HTERT RPE-1 (cell line): ENCODE results near the gene DTNBP1.
"Not testable (repeated sequence)": the region's sequence is repeated elsewhere in the genome, so short reads cannot be mapped to it uniquely, and the experiment has no call there.

ENCODE experiments used
- in situ Hi-C: fragments of 300-500 bp; cut with MboI; formaldehyde crosslinking; loops from 4 replicates; pipeline ENCODE4 v1.14.3; 2020; ENCODE audit warnings: low sequenced_read_pairs

DTNBP1 gene

DNA sequence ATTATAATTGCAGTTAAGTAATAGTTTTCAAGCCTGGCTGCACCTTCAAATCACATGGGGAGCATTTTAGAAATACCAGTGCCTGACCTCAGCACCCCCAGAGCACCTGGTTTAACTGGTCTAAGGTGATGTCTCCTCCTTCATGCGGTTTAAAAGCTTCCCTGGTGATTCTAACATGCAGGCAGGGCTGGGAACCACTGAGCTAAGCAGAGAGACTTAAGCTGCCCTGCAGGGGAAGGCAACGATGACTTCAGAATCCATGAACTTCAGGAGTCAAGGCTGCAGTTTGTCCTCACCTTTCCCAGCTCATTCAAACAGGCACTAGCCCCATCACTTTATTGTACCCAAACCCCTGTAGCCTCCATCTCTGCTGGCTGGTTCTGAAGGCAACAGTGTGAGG, 6.1 kb upstream of the DTNBP1 start:
- in situ Hi-C loops: no loop called here

DNA sequence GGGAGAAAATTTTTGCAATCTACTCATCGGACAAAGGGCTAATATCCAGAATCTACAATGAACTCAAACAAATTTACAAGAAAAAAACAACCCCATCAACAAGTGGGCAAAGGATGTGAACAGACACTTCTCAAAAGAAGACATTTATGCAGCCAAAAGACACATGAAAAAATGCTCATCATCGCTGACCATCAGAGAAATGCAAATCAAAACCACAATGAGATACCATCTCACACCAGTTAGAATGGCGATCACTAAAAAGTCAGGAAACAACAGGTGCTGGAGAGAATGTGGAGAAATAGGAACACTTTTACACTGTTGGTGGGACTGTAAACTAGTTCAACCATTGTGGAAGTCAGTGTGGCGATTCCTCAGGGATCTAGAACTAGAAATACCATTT, 4.1 kb upstream of the DTNBP1 start:
- in situ Hi-C loops: not testable (repeated sequence)

DNA sequence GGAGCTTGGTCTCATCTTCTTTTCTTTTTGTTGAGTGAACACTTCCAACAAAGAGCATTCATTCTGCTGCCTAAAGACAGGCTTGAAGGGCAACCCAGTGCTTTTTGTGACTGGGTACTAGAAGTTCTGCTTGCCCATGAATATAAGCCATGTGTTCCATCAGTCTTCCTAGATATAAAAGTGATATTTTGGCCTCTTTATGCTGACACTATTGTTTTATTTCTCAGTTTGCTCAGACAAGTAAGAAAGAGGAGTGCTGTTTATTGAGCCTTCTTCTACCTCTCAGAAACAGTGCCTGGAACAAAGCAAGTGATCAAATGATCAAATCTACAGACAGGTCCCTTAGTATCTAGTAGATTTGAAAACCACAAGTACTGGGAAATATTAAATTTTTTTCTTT, 2.4 kb upstream of the DTNBP1 start:
- in situ Hi-C loops: no loop called here

DNA sequence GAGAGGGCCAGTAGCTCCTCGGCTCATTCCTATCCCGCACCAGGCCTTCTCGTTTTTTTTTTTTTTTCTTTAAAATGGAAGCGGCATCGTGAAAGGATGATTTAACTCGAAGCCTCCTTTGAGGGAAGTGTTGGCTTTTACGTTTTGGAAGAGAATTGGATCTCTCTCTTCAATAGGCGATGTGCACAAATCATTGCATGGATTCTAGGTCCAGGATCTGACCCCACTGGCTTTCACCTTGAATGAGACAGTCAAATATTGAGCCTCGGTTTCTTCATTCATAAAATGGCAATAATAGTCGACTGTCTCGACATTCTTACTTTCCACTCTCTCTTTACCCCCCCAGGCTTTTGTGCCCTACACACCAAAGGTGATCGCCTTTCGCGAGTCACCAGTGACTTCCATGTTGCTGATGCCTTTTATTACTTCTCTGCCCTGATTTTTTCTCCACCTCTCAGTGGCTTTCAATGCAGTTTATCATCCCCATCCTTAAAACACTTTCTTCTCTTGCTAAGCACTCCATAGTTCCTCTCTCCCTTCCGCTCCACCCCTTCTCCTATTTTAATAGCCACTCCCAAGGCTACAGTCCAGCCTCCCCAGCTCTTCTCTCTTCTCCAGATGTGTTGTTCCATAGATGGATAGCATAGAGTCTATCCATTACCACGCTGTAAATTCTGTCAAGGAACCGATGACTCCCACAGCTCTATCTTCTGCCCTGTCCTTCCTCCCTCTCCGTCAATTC, 473 bp upstream of the DTNBP1 start:
- in situ Hi-C loops: no loop called here

DNA sequence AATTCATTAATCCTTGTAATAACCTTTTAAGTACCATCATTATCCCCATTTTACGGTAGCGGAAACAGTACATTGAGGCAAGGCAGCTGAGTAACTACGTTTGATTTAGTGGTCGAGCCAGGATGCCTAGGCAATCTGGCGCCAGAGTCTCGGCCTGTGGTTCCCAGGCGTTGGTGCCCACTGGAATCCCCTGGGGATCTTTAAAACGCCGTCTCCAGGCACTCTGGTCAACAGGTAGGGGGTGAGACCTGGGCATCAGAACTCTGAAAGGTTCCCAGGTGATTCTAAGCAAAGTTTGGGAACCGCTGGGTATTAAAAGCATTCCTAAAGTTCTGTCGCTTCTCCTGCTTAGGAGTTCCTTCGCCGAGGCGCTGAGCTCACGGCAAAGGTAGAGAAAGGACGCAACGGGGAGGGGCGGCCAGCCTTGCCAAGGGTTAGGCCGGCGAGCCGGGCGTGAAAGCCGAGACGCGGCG, 939 bp downstream of the DTNBP1 start:
- in situ Hi-C loops: no loop called here

DNA sequence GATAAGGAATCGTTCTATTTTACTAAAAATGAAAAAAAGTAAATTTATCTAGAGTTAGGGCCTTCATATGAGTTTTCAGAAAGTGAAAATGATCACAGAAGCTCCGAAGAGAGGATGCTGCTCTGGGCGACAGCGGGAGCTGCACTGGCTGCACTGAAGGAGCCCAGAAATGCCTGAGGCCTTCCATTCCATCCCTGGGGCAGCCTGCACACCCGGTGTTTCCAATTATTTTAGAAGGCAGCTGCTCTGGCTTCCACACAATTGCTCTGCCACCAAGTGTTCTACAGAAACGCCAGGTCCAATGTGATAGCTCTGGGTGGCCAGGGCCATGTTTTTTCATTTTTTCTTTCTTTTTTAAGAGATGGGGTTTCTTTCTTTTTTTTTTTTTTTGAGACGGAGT, 3.6 kb downstream of the DTNBP1 start:
- in situ Hi-C loops: no loop called here

DNA sequence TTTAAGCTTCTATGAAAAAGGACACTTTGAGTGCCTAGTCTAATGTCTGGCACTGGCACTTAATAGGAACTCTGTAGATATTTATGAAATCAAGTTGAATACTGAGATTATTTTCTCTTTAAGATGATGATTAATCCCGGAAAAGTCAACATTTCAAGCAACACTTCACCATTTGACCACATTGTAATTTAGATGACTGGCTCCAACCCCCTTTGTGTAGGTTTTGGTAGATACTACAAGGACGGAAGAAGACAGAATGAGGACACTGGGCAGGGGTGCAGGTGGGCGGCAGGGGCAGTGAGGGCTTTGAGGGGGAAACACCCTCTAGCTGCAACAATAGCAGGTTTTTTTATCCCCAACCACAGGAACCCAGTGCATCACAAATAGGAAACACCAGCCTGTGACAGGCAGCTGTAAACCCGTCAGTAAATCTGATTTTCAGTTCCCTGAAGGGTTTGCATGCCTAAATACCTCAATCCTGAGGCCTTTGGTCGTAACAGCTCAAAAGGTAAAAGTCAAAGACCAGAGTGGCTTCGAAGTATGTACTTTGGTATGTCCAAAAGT, 4.6 kb downstream of the DTNBP1 start:
- in situ Hi-C loops: no loop called here

DNA sequence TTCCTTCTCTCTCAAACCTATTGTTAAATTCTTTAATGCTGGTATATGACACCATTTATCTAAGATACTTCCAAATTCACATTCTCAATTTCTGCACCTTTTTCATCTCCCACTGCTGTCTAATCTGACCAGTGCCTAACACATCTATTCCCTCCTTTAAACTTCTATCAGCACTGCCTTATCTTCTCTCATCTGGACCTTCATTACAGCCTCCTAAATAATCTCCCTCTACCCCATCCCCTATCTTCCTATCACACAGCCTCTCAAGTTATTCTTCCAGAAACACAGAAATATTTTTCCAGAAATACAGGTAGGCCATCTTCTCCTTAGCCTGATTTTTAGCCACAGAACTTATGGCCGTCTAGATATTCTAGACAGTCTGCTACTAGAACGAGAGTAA, 5.5 kb downstream of the DTNBP1 start:
- in situ Hi-C loops: no loop called here

DNA sequence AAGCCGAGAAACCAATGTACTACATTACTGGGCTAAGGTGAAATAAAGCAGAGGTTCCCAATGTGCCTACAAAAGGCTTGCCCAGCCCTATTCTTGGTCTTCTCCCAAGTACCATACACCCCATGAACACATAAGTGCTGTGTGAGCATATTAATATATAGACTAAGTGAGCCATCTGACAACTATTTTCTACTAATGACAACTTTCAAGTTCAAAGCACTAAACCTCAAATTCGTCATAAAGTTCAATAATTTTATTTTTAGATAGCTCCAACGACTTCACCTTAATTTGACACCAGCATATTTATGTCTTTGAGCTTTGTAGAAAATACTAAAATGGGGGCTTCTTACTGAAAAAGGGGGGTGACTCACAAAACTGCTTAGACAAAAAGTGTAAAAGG, 6.7 kb downstream of the DTNBP1 start:
- in situ Hi-C loops: no loop called here

DNA sequence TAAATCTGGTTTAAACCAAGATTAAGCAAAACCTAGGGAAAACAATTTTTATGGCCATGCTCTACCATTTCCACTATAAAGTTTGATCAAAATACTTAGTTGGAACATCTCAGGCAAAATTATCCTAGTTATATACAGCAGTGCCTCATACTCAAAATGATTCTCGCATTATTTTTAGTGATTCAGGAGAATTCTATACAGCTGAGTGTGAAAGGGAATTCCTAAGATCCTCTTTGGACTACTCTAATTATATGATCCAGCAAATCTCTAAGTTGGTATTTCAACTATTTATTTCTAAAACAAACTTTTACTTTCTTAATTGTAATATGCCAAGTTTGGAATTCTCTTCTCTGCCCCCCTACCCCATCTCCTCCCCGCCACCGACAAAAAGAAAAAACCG, 8.6 kb downstream of the DTNBP1 start:
- in situ Hi-C loops: no loop called here

DNA sequence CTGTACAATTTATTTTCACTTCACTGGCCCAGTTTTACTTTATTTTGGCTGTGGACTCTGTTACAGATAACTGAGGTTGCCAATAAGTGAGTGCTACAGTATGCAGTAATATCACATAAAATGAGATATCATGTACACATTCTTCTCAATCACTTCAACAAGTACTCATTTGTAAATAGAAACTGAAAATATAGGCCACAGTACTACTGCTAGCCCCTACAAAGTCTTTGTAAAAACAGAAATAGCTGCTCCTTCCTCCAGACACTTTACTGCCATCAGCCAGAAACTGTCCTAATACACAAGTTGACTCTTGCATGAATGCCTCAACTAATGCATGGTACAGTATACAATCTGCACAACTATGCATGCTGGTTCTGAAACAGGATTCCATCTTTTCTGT, 9.2 kb downstream of the DTNBP1 start:
- in situ Hi-C loops: no loop called here

DNA sequence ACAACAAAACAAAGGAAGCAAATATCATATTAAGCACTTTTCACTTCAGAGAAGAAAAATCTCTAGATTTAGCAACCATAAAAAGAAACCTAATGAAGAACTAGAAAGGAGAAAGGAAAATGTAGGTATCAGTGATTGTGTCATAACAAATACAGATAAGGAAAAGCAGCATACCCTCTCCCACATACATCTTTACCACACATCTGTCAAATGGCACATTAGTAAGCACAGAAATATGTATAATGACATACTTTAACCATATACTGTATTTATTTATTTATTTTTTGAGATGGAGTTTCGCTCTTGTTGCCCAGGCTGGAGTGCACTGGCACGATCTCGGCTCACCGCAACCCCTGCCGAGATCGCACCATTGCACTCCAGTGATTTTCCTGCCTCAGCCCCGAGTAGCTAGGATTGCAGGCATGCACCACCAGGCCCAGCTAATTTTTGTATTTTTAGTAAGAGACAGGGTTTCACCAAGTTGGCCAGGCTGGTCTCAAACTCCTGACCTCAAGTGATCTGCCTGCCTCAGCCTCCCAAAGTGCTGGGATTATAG, 12.7 kb downstream of the DTNBP1 start:
- in situ Hi-C loops: not testable (repeated sequence)

DNA sequence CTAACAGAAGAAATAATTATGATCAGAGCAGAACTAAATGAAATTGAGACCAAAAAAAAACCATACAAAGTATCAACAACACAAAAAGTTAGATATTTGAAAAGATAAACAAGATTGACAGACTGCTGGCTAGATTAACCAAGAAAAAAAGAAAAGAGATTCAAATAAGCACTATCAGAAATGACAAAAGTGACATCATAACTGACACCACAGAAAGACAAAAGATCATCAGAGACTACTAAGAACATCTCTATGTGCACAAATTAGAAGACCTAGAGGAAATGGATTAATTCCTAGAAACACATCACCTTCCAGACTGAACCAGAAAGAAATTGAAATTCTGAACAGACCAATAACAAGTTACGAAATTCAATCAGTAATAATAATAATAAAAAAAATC, 17.9 kb downstream of the DTNBP1 start:
- in situ Hi-C loops: no loop called here

DNA sequence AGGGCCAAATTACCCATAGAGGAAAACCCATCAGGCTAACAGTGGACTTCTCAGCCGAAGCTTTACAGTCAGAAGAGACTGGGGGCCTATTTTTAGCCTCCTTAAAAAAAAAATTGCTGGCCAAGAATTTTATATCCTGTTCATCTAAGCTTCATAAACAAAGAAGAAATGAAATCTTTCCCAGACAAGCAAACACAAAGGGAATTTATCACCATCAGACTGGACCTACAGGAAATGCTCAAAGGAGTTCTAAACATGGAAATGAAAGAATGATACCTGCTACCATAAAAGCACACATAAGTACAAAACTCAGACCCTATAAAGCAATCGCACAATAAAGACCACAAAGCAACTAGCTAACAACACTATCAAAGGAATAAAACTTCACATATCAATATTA, 19.3 kb downstream of the DTNBP1 start:
- in situ Hi-C loops: no loop called here

DNA sequence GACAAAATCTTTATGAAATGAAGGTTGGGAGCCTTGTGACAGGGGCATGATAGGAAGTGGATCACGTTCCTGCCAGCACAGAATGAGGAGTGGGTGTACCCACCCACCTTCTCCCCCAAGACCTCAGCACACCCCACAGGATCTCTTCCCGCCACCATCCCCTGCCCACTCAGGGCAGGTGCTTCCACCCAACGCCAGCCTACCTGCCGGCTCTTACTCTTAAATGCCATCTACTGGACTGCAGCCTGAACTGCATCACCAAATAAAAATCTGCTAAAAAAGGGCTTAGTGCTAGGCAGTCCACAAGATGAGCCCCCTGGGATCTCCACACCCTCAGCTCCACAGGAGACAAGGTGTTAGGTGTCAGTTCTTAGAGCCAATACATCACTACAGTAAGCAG, 20.6 kb downstream of the DTNBP1 start:
- in situ Hi-C loops: no loop called here

DNA sequence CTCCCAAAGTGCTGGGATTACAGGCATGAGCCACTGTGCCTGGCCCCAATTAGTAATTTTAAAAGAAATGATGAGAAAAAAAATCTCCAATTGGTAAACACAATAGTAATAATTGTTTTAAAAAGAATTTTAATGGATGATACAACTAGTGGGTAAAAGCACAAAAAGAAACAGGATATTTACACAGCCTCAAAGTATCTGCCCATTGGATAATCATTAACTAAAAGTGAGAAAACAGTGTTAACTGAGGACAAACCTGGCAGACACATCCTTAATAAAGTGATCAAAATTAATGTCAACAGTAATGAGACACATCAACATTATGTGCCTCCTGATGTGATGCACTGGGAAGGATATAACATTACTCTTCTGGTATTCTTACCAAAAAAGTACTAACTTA, 24.5 kb downstream of the DTNBP1 start:
- in situ Hi-C loops: no loop called here

DNA sequence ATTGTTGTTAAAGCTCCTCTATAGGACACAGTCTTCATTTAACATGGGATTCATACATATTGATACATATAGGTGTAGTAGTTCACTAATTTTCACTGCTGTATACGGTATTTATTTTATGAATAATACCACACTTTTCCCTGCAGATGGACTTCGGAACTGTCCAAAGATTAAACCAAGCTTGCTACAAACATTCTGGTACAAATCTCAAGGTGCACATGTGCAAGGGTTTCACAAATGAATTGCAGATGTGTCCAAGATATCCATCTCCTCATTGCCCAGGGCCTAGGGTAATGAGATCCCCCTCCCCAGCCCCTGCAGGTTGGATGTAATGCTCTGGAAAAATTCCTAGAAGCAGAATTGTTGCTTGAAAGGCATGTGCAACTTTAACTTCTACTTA, 31.4 kb downstream of the DTNBP1 start:
- in situ Hi-C loops: no loop called here

DNA sequence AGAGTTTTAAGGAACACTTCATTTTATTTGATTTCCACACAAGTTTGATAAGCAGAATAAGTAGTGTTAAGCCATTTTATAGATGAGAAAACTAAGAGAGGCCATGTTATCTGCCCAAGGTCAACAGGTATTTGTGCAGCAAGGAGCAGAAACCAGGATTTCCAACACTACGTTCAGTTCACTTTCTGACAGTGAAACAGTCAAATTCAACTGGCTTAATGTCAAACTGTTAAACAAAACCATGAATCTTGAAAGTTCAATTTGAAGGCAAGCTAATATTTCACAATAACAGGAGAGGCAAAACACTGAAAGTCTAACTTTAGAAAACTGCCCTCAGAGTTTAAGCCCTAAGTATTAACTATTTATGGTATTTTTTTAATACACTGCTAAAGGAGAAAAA, 32.6 kb downstream of the DTNBP1 start:
- in situ Hi-C loops: no loop called here

DNA sequence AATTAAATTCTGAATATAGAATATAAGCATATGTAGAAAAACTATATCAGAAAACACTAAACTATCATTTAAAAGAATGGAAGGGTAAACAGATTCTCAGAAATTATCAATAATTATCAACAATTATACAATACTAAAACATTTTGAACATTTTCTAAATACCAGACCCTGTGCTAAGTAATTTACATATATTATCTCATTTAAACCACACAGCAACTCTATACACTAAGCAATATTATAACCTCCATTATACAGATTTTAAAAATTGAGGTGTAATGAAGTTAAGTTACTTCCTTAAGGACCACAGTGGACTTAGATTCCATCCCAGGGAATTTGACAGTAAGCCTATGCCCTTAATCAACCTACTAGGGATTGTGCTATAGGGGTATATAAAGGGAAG, 33.3 kb downstream of the DTNBP1 start:
- in situ Hi-C loops: no loop called here

DNA sequence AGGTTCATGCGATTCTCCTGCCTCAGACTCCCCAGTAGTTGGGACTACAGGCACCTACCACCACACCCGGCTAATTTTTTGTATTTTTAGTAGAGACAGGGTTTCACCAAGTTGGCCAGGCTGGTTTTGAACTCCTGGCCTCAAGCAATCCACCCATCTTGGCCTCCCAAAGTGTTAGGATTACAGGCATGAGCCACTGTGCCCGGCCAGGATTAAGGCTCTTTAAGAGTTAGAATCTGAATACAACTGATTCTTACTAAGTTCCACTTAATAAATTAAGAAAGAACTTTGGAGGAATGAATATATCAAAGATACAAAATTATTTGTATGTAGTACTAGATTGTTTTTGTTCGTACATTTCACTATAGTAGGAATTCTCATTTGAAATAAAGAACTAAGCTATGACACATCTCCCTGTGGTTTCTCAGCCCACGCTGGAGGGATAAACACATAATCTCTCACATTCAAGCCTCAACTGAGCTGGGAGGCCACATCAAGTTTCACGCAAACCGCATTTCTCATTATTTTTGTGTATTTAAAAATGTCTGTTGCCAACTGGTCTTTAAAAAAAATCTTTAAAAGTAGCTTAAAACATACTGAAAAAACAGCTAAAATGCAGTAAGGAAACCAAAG, 34.2 kb downstream of the DTNBP1 start:
- in situ Hi-C loops: no loop called here

DNA sequence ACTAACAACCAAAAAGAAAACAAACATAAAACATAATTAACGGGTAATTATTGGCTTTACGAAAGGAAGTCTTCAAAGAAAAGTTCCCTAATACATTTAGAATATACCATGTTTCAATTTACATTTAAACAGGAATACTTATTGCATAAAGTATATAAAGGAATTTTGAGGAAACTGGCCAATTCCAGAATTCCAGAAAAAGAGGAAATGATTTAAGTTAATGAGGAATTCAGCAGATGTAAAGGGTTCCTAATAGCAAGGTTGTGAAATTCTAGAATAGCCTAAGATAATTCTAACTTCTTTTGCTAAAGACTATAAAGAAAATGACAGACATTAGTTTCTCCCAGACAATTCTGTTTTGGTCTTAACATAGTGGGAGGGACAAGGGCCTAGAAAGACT, 35.0 kb downstream of the DTNBP1 start:
- in situ Hi-C loops: no loop called here
